HG03432 (cell line): ENCODE data around the gene FRAT1.

Experiments
- ATAC-seq: cut with Tn5 transposase; IDR thresholded peaks from one replicate; pipeline ENCODE4 v1.9.1; 2021; ENCODE audit warnings: mild to moderate bottlenecking, moderate library complexity; ENCODE audit not compliant: unreplicated experiment

Gene FRAT1

GRCh38 chr10:97307866-97308780, 10.9 kb upstream of the FRAT1 start:
- no peak for ATAC-seq

- no peak for ATAC-seq
Observed at GRCh38 chr10:97311111-97311626, 7.9 kb upstream of the FRAT1 start.

- ATAC-seq, result no peak
Observed at GRCh38 chr10:97312897-97313296, 6.2 kb upstream of the FRAT1 start.

GRCh38 chr10:97314671-97315070, 4.4 kb upstream of the FRAT1 start:
- no peak for ATAC-seq

- ATAC-seq, result peak; percentile 43
Observed at GRCh38 chr10:97319671-97320479, 804 bp downstream of the FRAT1 start.

GRCh38 chr10:97320480-97321031, 1.5 kb downstream of the FRAT1 start:
- no peak for ATAC-seq

GRCh38 chr10:97321032-97321803, 2.1 kb downstream of the FRAT1 start:
- ATAC-seq, result no peak

- ATAC-seq, result no peak
Observed at GRCh38 chr10:97321804-97322190, 2.7 kb downstream of the FRAT1 start.

- ATAC-seq, result no peak
Observed at GRCh38 chr10:97323501-97323900, 4.4 kb downstream of the FRAT1 start.

- ATAC-seq, result no peak
Observed at GRCh38 chr10:97325754-97326153, 6.7 kb downstream of the FRAT1 start.

GRCh38 chr10:97327348-97328294, 8.6 kb downstream of the FRAT1 start:
- no peak for ATAC-seq

- ATAC-seq, result no peak
Observed at GRCh38 chr10:97328646-97329453, 9.8 kb downstream of the FRAT1 start.

- ATAC-seq, result no peak
Observed at GRCh38 chr10:97329766-97330165, 10.7 kb downstream of the FRAT1 start.

GRCh38 chr10:97331153-97331703, 12.2 kb downstream of the FRAT1 start:
- ATAC-seq, result no peak

GRCh38 chr10:97332591-97333350, 13.7 kb downstream of the FRAT1 start:
- no peak for ATAC-seq

GRCh38 chr10:97333351-97333600, 14.2 kb downstream of the FRAT1 start:
- ATAC-seq, result no peak

GRCh38 chr10:97333601-97334369, 14.7 kb downstream of the FRAT1 start:
- peak; percentile 30 for ATAC-seq
